ENCODE measurements around the gene CCDC78.
"Not testable (repeated sequence)": the region's sequence is repeated elsewhere in the genome, so short reads cannot be mapped to it uniquely, and the experiment has no call there.

Gene CCDC78

GRCh38 chr16:692356-693108 is 33.7 kb downstream of the CCDC78 start:
- no peak for DNase-seq

DNA sequence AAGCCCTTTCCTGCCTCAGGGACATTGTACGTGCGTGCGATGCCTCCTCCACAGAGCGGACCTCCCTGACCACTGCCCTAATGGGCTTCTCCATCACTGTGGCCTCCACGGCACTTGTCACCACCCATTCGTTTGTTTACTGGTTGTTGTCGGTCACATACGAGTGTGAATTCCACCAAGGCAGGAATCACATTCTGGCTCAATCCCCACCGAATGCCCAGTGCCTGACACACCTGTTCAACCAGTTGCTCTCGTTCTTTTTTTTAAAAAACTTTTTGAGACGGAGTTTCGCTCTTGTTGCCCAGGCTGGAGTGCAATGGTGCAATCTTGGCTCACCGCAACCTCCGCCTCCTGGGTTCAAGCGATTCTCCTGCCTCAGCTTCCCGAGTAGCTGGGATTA is 35.0 kb downstream of the CCDC78 start:
- not testable (repeated sequence) for DNase-seq

GRCh38 chr16:689175-689897 is 36.9 kb downstream of the CCDC78 start:
- DNase-seq = no peak

DNA sequence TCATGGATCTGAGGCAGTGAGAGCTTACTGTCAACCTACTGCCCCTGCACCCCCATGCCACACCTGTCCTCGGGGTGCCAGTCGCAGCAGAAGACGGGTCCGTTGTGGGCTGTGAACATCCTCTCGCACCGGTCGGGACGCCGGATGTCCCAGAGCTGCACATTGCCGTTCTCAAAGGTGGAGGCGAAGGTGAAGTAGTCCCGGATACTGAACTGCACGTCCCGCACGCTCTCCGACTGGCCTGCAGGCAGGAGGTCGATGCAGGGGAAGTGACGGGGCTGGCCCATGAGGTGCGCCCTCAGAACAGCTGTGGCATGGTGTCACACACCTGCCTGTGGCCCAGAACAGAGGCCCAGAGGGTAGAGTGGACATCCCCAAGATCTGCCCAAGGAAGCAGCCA is 38.7 kb downstream of the CCDC78 start:
- DNase-seq = no peak

DNA sequence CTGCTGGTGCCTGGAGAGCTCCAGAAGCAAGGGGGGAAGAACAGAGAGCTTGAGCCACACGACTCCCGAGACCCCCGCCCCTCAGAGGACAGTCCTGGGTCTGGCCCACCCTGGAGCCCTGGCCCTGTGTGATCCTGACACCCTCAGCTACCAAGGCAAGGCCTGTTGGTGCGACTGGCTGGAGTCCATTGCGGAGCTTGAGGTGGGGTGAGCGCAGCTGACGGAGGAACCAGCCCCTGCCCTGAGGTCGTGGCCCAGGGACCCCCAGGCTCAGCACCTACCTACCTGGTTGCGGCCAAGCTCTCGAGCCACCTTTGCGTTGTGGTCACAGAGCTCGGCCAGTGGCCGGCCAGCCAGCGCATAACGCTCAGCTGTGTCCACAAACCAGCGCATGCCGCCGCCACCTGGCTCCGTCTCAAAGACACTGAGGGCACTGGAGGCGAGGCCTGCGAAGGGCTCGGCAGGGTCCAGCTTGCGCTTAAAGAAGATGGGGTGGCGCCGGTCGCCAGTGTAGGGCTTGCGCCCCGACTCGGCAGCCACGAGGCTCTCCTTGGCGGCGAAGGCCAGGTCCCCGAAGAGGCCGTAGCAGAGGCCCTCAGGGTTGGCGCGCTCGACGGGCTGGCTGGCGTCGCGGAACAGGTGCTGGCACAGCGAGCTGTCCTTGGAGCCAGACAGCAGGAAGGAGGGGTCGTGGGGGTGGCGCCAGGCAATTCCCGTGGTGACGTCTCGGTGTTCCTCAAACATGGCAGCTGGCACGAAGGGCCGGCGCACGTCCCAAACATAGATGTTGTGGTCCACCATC is 39.6 kb downstream of the CCDC78 start:
- no peak for DNase-seq

DNA sequence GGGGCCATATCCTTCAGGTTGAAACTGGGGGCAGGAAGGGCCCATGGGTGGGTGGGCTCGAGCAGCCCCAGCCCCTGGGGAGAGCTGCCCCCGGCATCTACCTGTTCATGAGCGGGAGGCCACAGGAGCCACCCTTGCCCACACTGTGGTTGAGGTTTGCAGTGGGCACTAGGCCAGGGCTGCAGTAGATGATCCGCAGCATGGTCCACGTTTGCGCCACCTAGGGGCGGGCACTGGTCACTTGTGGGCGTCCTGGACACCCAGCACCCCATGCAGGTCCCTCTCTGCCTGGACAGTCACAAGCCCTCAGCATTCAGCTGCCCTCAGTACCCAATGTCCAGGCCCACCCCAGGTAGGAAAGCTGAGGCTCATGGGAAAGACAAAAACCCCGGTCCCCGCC is 40.3 kb downstream of the CCDC78 start:
- no peak for DNase-seq

DNA sequence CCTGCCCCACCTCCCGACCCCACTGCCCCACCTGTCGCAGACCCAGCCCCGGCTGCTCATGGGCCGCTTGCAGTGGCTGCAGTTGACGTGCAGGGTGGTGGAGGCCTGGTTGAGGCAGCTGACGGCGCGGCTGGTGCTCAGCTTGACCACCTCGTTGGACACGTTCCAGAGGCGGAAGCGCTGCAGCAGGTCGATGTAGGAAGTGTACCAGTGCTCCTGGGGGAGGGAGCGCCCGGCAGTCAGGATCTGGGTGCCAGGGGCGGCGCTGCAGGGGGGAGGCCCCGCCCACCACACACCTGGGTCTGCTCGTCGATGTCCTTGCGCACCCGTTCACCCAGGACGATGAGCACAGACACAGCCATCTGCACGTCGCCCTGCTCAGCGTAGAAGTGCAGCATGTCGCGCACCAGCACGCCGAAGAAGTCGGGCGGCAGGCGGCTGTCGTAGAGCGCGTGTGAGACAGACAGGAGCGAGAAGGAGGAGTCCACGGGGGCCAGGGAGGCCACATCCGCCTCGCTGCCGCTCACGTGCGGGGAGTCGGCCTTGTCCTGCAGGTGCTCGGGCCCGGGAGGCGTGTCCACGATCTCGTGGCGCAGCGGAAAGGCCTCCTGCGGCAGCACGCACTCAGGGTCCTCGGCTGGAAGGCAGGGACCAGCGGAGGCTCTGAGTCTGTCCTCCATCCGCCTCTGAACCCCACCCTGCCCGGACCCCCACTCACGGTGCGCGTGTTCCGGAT is 41.1 kb downstream of the CCDC78 start:
- DNase-seq = no peak

GRCh38 chr16:684071-684794 is 42.0 kb downstream of the CCDC78 start, which contains the start of gene JMJD8:
Gene JMJD8 (minus strand): TSS chr16:684334. CDS start chr16:684319, 15 bp downstream.
- peak; percentile 91 to 98 (median 95) for DNase-seq

GRCh38 chr16:683396-684070 is 42.7 kb downstream of the CCDC78 start:
- DNase-seq = no peak

DNA sequence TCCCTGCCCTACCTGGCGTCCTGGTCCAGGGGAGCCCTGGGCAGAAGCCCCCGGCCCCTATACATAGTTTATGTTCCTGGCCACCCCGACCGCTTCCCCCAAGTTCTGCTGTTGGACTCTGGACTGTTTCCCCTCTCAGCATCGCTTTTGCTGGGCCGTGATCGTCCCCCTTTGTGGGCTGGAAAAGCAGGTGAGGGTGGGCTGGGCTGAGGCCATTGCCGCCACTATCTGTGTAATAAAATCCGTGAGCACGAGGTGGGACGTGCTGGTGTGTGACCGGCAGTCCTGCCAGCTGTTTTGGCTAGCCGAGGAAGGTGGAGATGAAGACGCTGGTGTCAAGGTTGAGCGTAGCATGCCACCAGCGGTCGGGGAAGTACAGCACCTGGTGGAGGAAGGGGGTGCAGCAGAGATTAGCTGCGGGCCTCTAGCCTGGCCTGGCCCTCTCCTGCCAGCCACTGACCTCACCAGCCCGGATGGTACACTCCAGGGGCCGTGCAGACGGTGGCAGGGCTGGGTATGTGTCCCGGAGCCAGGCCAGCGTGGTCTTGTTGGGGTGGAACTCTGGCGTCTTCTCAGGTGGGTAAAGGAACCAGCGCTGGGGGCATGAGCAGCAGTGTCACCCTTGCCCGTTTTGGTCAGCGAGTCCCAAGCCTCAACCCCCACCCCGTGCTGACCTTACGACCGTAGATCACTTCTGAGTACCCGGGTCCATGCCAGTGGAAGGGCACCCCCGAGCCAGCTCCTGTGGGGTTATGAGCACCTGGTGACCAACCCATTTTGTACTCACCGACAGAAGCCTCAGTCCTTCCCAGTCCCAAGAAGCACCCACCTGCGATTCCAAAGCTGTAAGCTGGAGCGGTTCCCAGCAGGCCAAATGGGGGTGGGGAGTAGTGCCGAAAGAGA is 43.5 kb downstream of the CCDC78 start:
- DNase-seq = no peak

- DNase-seq = no peak
Observed at GRCh38 chr16:681746-682427, 44.4 kb downstream of the CCDC78 start.

- DNase-seq = peak in 1 of 5 experiments; percentile 26
Observed at GRCh38 chr16:680967-681745, 45.1 kb downstream of the CCDC78 start.

DNA sequence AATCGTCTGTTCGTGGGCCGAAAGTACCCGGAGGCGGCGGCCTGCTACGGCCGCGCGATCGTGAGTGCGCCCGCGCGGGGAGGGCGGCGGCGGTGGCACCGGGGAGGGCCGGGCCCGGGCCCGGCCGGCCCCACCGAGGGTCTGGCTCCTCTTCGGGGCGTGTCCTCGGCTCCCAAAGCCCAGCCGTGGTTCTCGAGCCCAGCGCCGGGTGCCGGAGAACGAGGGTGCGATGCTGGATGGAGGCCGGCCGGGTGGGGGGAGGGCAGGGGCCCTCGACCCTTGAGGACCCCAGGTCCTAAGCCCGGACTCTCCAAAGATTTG is 45.7 kb downstream of the CCDC78 start:
- DNase-seq = no peak

DNA sequence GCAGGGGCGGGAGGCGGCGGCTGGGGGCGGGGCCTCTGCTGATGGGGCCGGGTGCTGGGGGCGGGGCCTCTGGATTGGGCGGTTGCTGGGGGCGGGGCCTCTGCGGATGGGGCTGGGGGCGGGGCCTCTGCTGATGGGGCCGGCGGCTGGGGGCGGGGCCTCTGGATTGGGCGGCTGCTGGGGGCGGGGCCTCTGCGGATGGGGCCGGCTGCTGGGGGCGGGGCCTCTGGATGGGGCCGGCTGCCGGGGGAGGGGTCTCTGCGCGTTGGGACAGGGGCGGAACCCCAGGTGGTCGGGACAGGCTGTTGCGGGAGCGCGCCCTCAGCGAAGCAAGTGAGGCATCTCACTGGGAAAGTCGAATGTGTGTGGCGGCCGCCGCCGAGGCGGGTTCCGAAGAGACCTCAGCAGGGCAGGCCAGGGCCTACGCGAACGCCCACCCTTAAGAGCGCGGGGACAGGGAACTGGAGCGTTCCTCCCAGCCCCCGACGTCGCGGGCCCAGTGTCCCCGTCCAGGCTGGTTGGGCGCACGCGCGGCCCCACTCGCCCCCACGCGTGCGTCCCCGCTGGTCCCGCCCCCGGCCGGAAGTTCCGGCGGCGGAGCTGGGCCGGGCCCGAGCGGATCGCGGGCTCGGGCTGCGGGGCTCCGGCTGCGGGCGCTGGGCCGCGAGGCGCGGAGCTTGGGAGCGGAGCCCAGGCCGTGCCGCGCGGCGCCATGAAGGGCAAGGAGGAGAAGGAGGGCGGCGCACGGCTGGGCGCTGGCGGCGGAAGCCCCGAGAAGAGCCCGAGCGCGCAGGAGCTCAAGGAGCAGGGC is 46.2 kb downstream of the CCDC78 start, which contains the start of gene STUB1:
STUB1 (plus strand) TSS at position 597 of the 811 bp plus-strand sequence; CDS start at position 713, 116 bp downstream.
- peak; percentile 80 to 84 (median 81) for DNase-seq

GRCh38 chr16:678858-679813 is 47.1 kb downstream of the CCDC78 start:
- DNase-seq = peak in 3 of 5 experiments; percentile 45 to 63 (median 49)

DNA sequence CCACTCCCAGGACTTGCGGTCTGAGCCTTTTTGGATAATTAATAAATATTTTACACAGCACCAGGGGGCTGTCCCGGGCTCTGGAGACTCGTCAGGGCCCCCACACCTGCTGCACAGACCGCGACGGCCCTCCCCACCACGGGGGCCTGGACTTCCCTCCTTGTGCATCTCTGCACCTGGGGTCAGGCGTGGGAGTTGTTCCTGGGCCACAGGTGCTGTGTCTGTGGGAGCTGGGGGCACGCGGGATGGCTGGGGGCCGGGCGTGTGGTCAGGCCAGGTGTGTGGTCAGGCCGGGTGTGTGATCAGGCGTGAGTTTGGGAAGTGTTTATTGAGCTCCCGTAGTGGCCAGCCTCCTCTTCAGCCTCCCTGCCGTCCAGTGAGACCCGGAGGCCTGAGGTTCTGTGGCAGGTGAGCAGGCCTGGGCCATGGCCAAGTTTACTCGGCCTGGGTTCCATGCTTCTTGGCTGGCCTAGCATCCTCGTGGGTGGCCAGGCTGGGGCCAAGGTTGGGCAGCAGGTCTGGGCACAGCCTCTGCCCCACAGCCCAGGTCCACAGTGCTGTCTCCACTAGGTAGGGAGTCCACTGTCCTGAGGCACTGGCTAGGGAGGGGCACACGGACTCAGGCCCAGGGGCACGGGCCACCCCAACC is 47.9 kb downstream of the CCDC78 start:
- no peak for DNase-seq

Data from T-helper 2 cell (primary cell).